GM06990 (cell line): ENCODE data around the gene COLEC12.
A peak's percentile ranks its signal among the peaks of the same experiment; 100 is the strongest.

Experiments used
- DNase-seq: peaks from one replicate; pipeline ENCODE4 v3.0.0-alpha.2; 2011; ENCODE audit not compliant: insufficient read length; ENCODE audit errors: extremely low read depth
- H3K27me3 ChIP-seq: replicated peaks from 2 replicates; pipeline ENCODE4 v1.6.0; 2011; ENCODE audit warnings: low read length; ENCODE audit not compliant: control insufficient read depth, insufficient read depth
- H3K36me3 ChIP-seq: 2 replicates; pipeline ENCODE4 v1.5.1; 2011; ENCODE audit warnings: low read length; ENCODE audit not compliant: control insufficient read depth, insufficient read depth
- H3K4me3 ChIP-seq: replicated peaks from 2 replicates; pipeline ENCODE4 v1.5.1; 2011; ENCODE audit warnings: low read depth, mild to moderate bottlenecking, control low read depth, low read length
- TF ChIP-seq, protein P1 (sequence below): IDR thresholded peaks from 2 replicates; pipeline ENCODE4 v1.5.1; 2011; ENCODE audit warnings: low read length, control low read depth, mild to moderate bottlenecking, inconsistent platforms; ENCODE audit not compliant: insufficient read depth, poor library complexity, severe bottlenecking

Gene COLEC12

GRCh38 chr18:269480-270095, 230.9 kb downstream of the COLEC12 start:
- DNase-seq = no peak
- Histone ChIP-seq H3K36me3 (no peaks in the 10 kb centered on the region), H3K27me3 (no peaks in the 10 kb centered on the region), H3K4me3 (no peak overlapping the region)
- TF ChIP-seq, protein P1, sequence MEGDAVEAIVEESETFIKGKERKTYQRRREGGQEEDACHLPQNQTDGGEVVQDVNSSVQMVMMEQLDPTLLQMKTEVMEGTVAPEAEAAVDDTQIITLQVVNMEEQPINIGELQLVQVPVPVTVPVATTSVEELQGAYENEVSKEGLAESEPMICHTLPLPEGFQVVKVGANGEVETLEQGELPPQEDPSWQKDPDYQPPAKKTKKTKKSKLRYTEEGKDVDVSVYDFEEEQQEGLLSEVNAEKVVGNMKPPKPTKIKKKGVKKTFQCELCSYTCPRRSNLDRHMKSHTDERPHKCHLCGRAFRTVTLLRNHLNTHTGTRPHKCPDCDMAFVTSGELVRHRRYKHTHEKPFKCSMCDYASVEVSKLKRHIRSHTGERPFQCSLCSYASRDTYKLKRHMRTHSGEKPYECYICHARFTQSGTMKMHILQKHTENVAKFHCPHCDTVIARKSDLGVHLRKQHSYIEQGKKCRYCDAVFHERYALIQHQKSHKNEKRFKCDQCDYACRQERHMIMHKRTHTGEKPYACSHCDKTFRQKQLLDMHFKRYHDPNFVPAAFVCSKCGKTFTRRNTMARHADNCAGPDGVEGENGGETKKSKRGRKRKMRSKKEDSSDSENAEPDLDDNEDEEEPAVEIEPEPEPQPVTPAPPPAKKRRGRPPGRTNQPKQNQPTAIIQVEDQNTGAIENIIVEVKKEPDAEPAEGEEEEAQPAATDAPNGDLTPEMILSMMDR = no peak

DNA sequence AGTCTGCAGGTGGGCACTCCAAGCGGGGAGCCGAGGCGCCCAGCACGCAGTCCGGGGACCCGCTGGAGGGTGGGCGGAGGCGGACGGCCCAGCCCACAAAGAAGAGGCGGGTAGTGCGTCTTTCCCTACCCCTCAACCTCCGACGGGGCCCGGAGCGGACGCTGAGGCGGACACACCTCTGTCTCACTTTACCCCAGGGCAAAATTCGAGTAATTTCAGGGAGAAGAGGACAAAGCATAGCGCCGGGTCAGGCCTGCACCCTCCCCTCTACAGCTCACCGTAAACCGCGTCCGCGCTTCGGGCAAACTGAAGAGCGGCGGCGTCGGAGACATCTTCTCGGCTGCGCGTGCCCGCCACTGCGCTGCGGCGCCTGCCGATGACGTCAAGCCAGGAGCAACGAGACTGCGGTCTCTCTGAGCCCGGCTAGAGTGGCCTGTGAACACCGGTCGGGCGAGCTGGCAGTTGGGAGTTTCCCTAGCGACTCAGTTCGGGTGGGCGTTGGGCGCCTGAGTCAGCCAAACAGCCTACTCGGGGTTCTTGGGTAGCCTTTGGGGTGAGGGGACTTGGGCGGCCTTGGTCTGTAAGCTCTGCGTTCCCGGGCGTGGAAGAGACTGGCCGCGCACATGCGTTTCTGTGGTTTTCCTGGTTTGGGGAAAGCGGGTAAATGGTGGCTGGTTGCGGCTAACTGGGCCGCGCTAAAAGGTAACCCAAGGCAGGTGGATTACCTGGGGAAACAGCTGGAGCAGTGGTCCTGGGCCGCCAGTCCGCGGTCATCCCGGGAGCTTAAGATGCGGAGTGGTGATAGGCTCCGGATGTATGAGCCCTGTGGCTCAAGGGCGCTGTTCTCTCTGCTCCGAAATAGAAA, 232.6 kb downstream of the COLEC12 start, which contains the start of gene THOC1:
Gene THOC1, minus strand, starts transcription at position 360 of the 865 bp plus-strand sequence. Its CDS starts 28 bp downstream, at position 332.
- DNase-seq = peak; percentile 95
- H3K36me3 ChIP-seq = no peaks in the 10 kb centered on the region; the same call in 1 of the 2 replicates
- H3K4me3 ChIP-seq = peak within 1 kb of the TSS; percentile 92
- TF ChIP-seq, protein P1 = no peak
- H3K27me3 ChIP-seq = no peaks in the 10 kb centered on the region

GRCh38 chr18:267380-267687, 233.2 kb downstream of the COLEC12 start:
- TF ChIP-seq, protein P1 = no peak
- no peak for DNase-seq
- peak overlapping the region; percentile 92 for H3K4me3 ChIP-seq

More at GRCh38 chr18:267380-267687, 233.2 kb downstream of the COLEC12 start:
- H3K27me3 ChIP-seq = no peaks in the 10 kb centered on the region
- no peaks in the 10 kb centered on the region; the same call in 1 of the 2 replicates for H3K36me3 ChIP-seq
